Smooth muscle cell (in vitro differentiated cells): ENCODE results near the gene USP22. TPM values are rescaled to one million over a fixed set of nuclear protein-coding genes. Genes with fewer than 3 reads are reported as not detected.
A peak's percentile ranks its signal among the peaks of the same experiment; 100 is the strongest.

Source experiments
- DNase-seq: peaks from one replicate; lab custom pipeline; 2025; ENCODE audit not compliant: unreplicated experiment; lab: John Stamatoyannopoulos, UW
- H2AFZ ChIP-seq: fragments of 200-600 bp; sonication (generic); 2 replicates; pipeline ENCODE4 v1.6.0; 2016; ENCODE audit warnings: antibody characterized with exemption, low read depth, mild to moderate bottlenecking
- H3F3A ChIP-seq: fragments of 200-600 bp; sonication (generic); 2 replicates; pipeline ENCODE4 v1.6.0; 2017; ENCODE audit warnings: antibody characterized with exemption, low read depth
- H3K27ac ChIP-seq: fragments of 200-600 bp; sonication (generic); 2 replicates; pipeline ENCODE4 v1.5.1; 2016; ENCODE audit warnings: low read depth, mild to moderate bottlenecking
- H3K27me3 ChIP-seq: fragments of 200-600 bp; sonication (generic); 2 replicates; pipeline ENCODE4 v1.6.1; 2016; ENCODE audit warnings: low read depth, mild to moderate bottlenecking
- H3K36me3 ChIP-seq: fragments of 200-600 bp; sonication (generic); 2 replicates; pipeline ENCODE4 v1.5.1; 2016; ENCODE audit warnings: low read depth
- H3K4me1 ChIP-seq: fragments of 200-600 bp; sonication (generic); 2 replicates; pipeline ENCODE4 v1.5.1; 2016; ENCODE audit warnings: low read depth
- H3K4me2 ChIP-seq: fragments of 200-600 bp; sonication (generic); 2 replicates; pipeline ENCODE4 v1.6.0; 2016; ENCODE audit warnings: mild to moderate bottlenecking
- H3K4me3 ChIP-seq: fragments of 200-600 bp; sonication (generic); 2 replicates; pipeline ENCODE4 v1.5.1; 2016; ENCODE audit warnings: mild to moderate bottlenecking
- H3K79me2 ChIP-seq: fragments of 200-600 bp; sonication (generic); 2 replicates; pipeline ENCODE4 v1.6.0; 2016; ENCODE audit warnings: low read depth, mild to moderate bottlenecking
- H3K9ac ChIP-seq: fragments of 200-600 bp; sonication (generic); 2 replicates; pipeline ENCODE4 v1.6.0; 2016; ENCODE audit warnings: low read depth
- H3K9me3 ChIP-seq: fragments of 200-600 bp; sonication (generic); replicated peaks from 2 replicates; pipeline ENCODE4 v1.5.1; 2016; ENCODE audit warnings: low read depth
- H4K20me1 ChIP-seq: fragments of 200-600 bp; sonication (generic); 2 replicates; pipeline ENCODE4 v1.6.0; 2016; ENCODE audit warnings: low read depth
- CTCF ChIP-seq: fragments of 200-600 bp; sonication (generic); IDR thresholded peaks from 2 replicates; pipeline ENCODE4 v1.5.1; 2017; ENCODE audit warnings: borderline replicate concordance, mild to moderate bottlenecking, antibody characterized with exemption; ENCODE audit not compliant: insufficient read depth, poor library complexity, severe bottlenecking
- WGBS: methylation state at CpG from one replicate; pipeline ENCODE4 v1.1.7; 2016; ENCODE audit warnings: low lambda C conversion rate; 5-methylcytosine and 5-hydroxymethylcytosine counted together
- polyA plus RNA-seq: library from polyadenylated mRNA; unstranded; fragments of >200 nt; fragmentation: Nextera tagmentation; extraction: Ambion mirVana; gene quantifications from 2 replicates; pipeline ENCODE4 v1.2.1, GENCODE V29; 2016
- total RNA-seq: library from RNA; depleted of rRNA; stranded (reverse); fragments of >200 nt; gene quantifications from 2 replicates; pipeline ENCODE4 v1.2.3, GENCODE V29; 2014

The USP22 gene
- total and polyA plus RNA-seq, 2 experiments from 2014 or later: 79.3 to 151 TPM

- no peak for TF ChIP-seq CTCF
- Histone ChIP-seq H3F3A (peaks cover 29% of the 10 kb centered on the region), H3K4me3 (no peak overlapping the region), H3K27ac (peak overlapping the region; percentile 52), H3K9me3 (no peaks in the 10 kb centered on the region), H3K9ac (no peak overlapping the region), H3K27me3 (no peaks in the 10 kb centered on the region), H3K4me2 (no peak overlapping the region), H3K79me2 (peaks cover 50% of the 10 kb centered on the region), H3K36me3 (peaks cover 18% of the 10 kb centered on the region), H3K4me1 (no peaks in the 10 kb centered on the region), H4K20me1 (peaks cover 91% of the 10 kb centered on the region), H2AFZ (no peak overlapping the region)
- no peak for DNase-seq
- WGBS: 81% methylated on average over 12 of the region's 12 CpGs
Measured at GRCh38 chr17:21001813-21002221, 41.0 kb downstream of the USP22 start.

- DNase-seq: no peak
- TF ChIP-seq CTCF: no peak
- Histone ChIP-seq H4K20me1 (peaks cover 86% of the 10 kb centered on the region), H3K27ac (peak overlapping the region; percentile 52), H3K36me3 (peaks cover 17% of the 10 kb centered on the region), H3F3A (peaks cover 29% of the 10 kb centered on the region), H3K9ac (no peak overlapping the region), H2AFZ (no peak overlapping the region), H3K4me2 (no peak overlapping the region), H3K9me3 (no peaks in the 10 kb centered on the region), H3K27me3 (no peaks in the 10 kb centered on the region), H3K79me2 (peaks cover 47% of the 10 kb centered on the region), H3K4me1 (no peaks in the 10 kb centered on the region), H3K4me3 (no peak overlapping the region)
- 82% methylated on average over 7 of the region's 7 CpGs for WGBS
Measured at GRCh38 chr17:21001111-21001812, 41.5 kb downstream of the USP22 start.

GRCh38 chr17:20999841-21000532, 42.8 kb downstream of the USP22 start:
- no peak for DNase-seq
- Histone ChIP-seq H3K36me3 (peaks cover 7% of the 10 kb centered on the region), H3F3A (peaks cover 26% of the 10 kb centered on the region), H3K27ac (peak overlapping the region; percentile 18), H3K79me2 (peaks cover 34% of the 10 kb centered on the region), H3K4me2 (no peak overlapping the region), H3K9ac (no peak overlapping the region), H3K9me3 (no peaks in the 10 kb centered on the region), H2AFZ (no peak overlapping the region), H3K27me3 (no peaks in the 10 kb centered on the region), H4K20me1 (peaks cover 73% of the 10 kb centered on the region), H3K4me1 (no peaks in the 10 kb centered on the region), H3K4me3 (no peak overlapping the region)
- WGBS: 93% methylated on average over 13 of the region's 13 CpGs
- TF ChIP-seq CTCF: no peak
